ENCODE data around the gene PEX5L.

The PEX5L gene

DNA sequence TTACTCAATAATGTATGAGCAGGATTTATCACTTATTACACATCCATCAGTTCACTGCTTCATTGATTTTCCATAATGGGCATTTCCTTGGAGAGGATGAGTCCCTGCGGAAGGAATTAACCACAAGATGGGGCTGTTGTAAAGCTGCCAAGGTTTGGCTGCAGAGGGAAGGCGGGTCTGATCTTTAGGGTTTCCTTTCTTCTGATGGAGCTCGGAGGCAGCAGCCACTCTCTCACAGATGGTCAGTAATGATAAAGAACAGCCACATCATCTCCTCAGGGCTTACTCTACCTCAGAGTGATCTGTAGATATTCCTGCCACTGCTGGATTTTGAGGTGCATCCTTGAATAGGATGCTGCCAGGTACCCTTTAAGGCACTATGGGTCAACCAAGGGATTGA lies 268.7 kb downstream of the PEX5L start:
- DNase-seq: peak; percentile 22

DNA sequence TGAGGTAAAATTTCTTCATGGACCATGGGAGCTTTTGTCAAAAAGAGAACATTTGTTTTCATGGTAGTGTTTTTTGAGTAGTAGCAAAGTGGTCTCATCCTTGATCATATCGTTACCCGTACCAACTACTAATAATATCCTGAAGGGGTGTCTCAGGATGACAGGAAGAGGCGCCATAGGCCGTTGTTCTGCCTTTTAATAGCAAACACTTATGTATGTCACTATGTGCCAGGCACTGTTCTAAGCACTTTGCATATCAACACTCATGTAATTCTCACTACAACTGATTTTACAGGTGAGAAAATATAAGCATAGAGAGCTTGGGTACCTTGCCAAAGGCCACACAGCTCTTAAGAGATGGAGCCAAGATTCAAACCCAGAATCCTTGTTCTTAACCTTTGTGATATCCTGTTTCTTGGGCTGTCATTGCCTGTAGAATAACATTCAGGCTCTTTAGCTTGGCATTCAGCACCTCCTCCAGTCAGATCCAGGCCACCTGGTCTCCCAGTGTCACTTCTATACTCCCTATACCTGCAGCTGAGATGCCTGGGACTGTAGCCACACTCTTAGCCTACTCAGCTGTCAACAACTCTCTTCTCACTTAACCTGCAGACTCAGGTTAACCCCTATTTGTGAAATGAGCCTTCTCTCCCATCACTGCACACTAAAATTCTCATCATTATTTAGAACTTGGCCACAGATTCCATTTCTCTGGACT lies 270.2 kb downstream of the PEX5L start:
- DNase-seq: no peak

DNA sequence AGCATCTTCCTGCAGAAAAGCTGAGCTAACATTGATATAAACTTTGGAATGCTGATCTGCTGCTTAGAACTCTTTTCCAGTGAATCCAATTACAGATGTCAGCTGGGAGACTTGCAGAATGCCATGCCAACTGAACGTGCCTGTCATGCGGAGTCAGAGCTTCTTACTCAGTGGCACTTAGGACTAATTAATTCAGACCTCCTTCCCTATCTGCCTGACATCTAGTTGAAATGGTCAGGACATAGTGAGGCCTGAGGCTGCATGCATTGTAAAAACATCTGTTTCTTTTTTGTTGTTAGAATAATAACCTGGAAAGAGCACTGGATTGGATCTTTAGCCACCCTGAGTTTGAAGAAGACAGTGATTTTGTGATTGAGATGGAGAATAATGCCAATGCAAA lies 271.3 kb downstream of the PEX5L start:
- no peak for DNase-seq

DNA sequence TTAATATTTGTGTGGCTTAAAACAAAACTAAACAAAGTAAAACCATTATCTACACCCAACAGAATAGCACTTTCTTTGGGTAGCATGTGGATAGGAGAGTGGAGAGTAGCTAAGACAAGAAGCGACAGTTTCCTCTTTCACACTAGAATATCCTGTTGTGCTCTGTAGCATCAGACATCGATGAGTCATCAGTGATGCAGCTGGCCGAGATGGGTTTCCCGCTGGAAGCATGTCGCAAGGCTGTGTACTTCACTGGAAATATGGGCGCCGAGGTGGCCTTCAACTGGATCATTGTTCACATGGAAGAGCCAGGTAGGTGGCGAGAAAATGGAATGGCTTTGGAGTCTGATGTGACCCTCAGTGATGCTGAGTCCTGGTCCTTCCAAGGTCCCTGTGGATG lies 275.8 kb downstream of the PEX5L start:
- no peak for DNase-seq

DNA sequence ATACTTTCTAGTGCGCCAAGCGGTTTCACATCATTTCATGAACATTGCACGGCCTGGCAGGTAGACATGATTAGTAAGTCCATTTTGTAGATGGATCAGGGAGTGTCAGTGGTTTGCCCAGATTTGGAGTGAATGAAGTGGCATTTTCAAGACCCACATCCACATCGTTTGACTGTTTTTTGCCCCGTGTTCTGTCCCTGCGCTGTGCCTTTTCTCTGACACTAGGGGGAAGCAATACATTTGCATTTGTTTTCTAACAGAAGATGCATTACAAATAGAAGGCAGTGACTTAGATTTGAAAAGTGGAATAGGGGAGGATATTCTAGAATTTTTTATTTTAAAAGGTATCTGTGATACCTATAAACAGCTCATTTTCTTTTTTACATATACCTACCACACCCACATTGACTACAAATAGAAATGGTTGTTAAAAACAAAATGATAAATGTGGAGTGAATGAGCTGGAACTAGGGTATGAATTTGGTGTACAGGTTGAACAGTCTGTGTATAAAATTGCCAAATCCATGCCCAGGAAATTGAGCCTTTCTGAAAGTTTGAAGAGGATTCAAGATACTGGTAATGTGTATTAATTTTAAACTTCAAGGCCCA lies 285.9 kb downstream of the PEX5L start:
- DNase-seq: peak; percentile 27

DNA sequence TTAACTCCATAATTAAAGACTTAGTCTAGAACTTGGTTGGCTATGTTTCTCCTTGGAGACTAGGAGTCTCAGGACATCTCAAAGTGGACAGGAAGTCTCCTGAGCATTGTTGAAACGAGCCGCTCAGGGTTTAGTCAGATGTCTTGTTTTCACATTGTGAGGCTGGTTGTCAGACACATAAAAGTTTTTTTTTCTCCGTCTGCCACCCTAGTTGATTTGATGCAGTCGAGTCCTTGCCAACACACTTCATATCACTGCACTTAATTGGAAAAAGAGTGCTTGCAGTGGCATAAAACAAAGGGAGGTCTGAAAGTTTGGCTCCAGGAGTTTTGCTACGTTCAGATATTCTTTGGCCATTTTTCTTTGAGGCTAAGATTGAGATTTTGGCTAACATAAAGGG lies 291.0 kb downstream of the PEX5L start:
- no peak for DNase-seq

DNA sequence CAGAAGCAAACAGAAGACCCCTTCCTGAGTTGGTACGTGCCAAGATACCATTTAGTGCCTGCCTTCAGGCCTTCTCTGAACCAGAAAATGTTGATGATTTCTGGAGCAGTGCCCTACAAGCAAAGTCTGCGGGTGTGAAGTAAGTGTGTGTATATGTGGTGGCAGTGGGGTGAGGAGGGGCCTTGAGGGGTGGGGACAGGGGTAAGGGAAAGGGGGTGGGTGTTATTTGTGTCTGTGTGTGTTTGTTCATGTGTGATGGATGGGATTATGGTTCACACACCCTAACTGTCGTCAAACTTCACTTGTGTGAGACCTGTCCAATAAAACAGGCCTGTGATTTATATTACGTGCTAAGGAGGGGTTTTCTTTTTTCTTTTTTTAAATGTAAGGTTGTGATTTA lies 291.7 kb downstream of the PEX5L start:
- DNase-seq: no peak

Measured in NCI-H146 (cell line).